Stomach smooth muscle (tissue), 2 donors: ENCODE measurements around the gene ARHGEF38.

Experiments
- H3K27ac ChIP-seq: one replicate; pipeline ENCODE4 v1.7.0; 2013; ENCODE audit warnings: mild to moderate bottlenecking, low read length, inconsistent platforms
- H3K27me3 ChIP-seq, 2 donors: one replicate each; pipeline ENCODE4 v1.7.0; 2013; ENCODE audit warnings: low read length in 2 of 2; ENCODE audit not compliant: insufficient read depth in 2 of 2, control insufficient read depth in 1 of 2
- H3K36me3 ChIP-seq, 2 donors: one replicate each; pipeline ENCODE4 v1.7.0; 2013; ENCODE audit warnings: low read length in 2 of 2; ENCODE audit not compliant: control insufficient read depth in 2 of 2, insufficient read depth in 2 of 2
- H3K4me1 ChIP-seq: one replicate; pipeline ENCODE4 v1.7.0; 2013; ENCODE audit warnings: low read length; ENCODE audit not compliant: control insufficient read depth, insufficient read depth
- H3K4me3 ChIP-seq, 2 donors: one replicate each; pipeline ENCODE4 v1.7.0; 2013; ENCODE audit warnings: low read length in 2 of 2
- H3K9ac ChIP-seq, 2 donors: one replicate each; pipeline ENCODE4 v1.7.0; 2013; ENCODE audit warnings: low read length in 2 of 2, mild to moderate bottlenecking in 1 of 2
- H3K9me3 ChIP-seq, 2 donors: one replicate each; pipeline ENCODE4 v1.7.0; 2013; ENCODE audit warnings: low read length in 2 of 2; ENCODE audit not compliant: control insufficient read depth in 2 of 2
- donor health status: healthy.
- donor health status: Pancreatic carcinoma.

ARHGEF38 gene

DNA sequence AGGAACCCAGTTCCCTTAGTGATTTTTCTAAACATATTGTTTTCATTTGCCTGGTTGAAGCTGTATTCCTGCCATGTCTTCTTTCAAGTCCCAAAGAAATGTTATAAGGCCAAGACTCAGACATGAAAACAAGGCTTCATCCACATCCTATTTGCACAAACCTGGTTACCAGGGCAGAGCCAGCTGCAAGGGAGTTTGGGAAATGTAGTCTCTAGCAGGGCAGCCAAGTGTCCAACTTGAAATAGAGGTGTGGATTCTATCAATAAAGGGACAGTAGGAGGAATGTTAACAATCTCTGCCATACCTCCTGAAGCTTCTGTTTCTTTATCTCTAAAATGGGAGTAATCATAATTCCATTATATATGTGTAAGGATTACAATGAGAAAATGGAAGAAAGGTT, 99.5 kb downstream of the ARHGEF38 start:
- Histone ChIP-seq H3K4me3 (no peak overlapping the region), H3K36me3 (no peaks in the 10 kb centered on the region), H3K27ac (no peak overlapping the region), H3K9me3 (no peaks in the 10 kb centered on the region), H3K27me3 (no peaks in the 10 kb centered on the region), H3K9ac (no peak overlapping the region), H3K4me1 (no peaks in the 10 kb centered on the region)

DNA sequence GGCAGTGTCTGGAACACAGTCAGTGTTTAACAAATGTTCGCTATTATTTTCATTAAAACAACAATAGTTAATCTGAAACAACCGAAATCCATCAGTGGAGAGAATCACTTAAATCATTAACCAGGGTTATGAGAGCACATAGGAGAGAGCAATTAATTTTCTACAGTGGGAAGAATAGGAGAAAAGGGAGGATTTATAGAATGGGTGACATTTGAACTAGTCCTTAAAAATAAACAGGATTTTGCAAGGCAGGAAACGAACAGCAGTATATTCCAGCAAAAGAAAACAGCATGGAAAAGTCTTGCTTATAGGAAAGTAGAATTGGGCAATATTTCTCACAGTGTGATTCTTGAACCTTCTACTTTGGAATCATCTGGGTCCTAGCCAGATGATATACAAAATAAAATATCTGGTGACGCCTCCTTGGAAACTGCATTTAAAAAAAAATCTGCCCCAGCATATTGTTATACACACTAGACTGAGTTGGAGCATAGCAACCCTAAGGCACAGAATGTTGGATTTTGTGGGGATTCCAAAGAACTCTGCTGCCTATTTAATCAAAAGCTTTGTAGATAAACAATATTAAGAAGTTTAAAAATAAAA, 100.0 kb downstream of the ARHGEF38 start:
- Histone ChIP-seq H3K27me3 (no peaks in the 10 kb centered on the region), H3K36me3 (no peaks in the 10 kb centered on the region), H3K9me3 (no peaks in the 10 kb centered on the region), H3K27ac (no peak overlapping the region), H3K4me1 (no peaks in the 10 kb centered on the region), H3K9ac (no peak overlapping the region), H3K4me3 (no peak overlapping the region)

GRCh38 chr4:105657117-105657765, 104.8 kb downstream of the ARHGEF38 start:
- Histone ChIP-seq H3K36me3 (no peaks in the 10 kb centered on the region), H3K27ac (no peak overlapping the region), H3K27me3 (no peaks in the 10 kb centered on the region), H3K4me3 (no peak overlapping the region), H3K9me3 (no peaks in the 10 kb centered on the region), H3K9ac (no peak overlapping the region), H3K4me1 (no peaks in the 10 kb centered on the region)

DNA sequence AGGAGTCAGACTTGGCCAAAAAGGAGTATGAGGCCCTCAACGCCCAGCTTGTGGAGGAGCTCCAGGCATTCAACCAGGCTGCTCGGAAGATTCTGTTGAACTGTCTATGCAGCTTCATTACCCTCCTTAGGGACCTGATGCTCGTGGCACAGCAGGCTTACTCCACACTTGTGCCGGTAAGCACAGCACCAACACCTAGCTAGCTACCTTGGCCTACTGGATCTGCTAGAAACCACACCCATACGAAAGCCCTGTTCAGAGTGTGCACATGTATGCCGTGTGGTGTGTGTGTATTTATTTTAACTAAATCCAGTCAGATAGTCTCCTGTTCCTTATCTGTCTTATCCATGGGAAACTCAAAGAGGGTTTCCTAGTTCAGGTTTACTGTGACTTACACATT, 106.8 kb downstream of the ARHGEF38 start:
- Histone ChIP-seq H3K36me3 (no peaks in the 10 kb centered on the region), H3K27me3 (no peaks in the 10 kb centered on the region), H3K4me1 (no peaks in the 10 kb centered on the region), H3K27ac (no peak overlapping the region), H3K9ac (no peak overlapping the region), H3K9me3 (no peaks in the 10 kb centered on the region), H3K4me3 (no peak overlapping the region)

GRCh38 chr4:105661028-105661427, 108.6 kb downstream of the ARHGEF38 start:
- H3K27me3 ChIP-seq = no peaks in the 10 kb centered on the region
- no peaks in the 10 kb centered on the region for H3K36me3 ChIP-seq
- H3K4me1 ChIP-seq = no peaks in the 10 kb centered on the region
- no peaks in the 10 kb centered on the region for H3K9me3 ChIP-seq
- H3K4me3 ChIP-seq = no peak overlapping the region
- H3K27ac ChIP-seq = no peak overlapping the region
- H3K9ac ChIP-seq = no peak overlapping the region

DNA sequence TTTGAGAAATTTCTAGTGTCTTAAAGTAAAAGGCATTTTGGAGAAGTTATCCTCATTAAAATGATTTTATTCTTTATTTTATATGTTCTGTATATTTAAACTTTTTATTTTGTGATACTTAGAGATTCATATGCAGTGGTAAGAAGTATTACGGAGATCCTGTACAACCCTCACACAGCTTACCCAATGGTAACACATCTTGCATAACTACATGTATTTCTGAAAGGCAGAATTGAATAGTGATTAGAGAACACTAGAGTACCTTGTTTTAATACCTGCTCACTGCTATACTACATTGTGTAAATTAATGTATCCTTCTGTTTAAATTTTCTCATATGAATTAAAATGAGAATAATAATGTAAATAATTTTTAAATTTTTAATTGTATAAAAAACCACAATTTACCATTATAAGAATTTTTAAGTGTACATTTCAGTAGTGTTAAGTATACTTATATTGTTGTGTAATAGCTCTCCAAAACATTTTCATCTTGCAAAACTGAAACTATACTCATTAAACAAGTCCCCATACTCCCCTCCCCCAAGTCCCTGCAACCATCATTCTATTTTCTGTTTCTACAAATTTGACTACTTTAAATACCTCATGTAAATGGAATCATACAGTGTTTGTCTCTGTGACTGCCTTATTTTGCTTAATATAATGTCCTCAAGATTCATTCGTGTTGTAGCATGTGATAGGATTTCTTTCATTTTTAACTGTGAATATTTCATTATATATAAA, 110.7 kb downstream of the ARHGEF38 start:
- Histone ChIP-seq H3K9me3 (no peaks in the 10 kb centered on the region), H3K4me1 (no peaks in the 10 kb centered on the region), H3K4me3 (no peak overlapping the region), H3K27ac (no peak overlapping the region), H3K9ac (no peak overlapping the region), H3K27me3 (no peaks in the 10 kb centered on the region), H3K36me3 (no peaks in the 10 kb centered on the region)

DNA sequence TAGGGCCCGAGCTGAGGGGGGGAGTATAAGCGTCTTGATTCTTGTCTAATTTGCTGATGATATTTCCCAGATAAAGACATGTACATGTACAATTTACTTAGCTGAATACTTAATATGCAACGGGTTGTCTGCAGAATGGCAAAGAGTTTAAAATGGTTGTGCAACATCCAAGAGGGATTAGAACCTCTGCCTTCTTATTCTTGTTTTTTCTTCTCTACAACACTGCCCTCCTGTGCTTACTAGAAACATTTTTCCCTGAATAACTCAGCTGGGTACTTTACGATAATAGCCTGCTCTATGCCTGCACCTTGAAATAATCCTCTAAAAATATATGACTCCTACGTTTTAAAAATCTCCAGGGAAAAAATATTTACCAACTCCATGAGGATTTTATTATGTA, 114.3 kb downstream of the ARHGEF38 start:
- no peaks in the 10 kb centered on the region for H3K9me3 ChIP-seq
- no peaks in the 10 kb centered on the region for H3K27me3 ChIP-seq
- no peak overlapping the region for H3K9ac ChIP-seq
- H3K4me1 ChIP-seq = no peaks in the 10 kb centered on the region
- no peaks in the 10 kb centered on the region for H3K36me3 ChIP-seq
- H3K27ac ChIP-seq = no peak overlapping the region
- H3K4me3 ChIP-seq = no peak overlapping the region

DNA sequence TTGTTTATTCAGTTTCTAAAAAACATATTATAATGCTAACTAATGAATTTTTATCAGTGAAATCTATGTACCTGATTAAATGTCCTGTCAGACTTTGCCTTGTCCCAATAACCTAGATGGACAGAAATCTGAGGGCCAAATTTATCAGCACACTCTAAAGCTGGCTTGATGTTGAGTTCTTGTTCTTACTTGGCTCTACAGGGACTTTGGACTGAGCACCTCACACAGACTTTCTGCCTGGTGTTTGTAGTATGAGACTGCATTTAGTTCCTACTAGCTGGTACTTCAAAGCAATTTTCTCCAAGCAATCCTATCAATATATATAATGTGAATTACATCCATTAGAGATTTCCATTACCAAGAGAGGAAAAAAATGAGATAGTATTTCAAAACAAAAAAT, 118.3 kb downstream of the ARHGEF38 start:
- H3K4me3 ChIP-seq = no peak overlapping the region
- no peaks in the 10 kb centered on the region for H3K4me1 ChIP-seq
- H3K9ac ChIP-seq = no peak overlapping the region
- no peaks in the 10 kb centered on the region for H3K27me3 ChIP-seq
- no peaks in the 10 kb centered on the region for H3K36me3 ChIP-seq
- H3K27ac ChIP-seq = no peak overlapping the region
- no peaks in the 10 kb centered on the region for H3K9me3 ChIP-seq

- no peak overlapping the region for H3K4me3 ChIP-seq
- no peaks in the 10 kb centered on the region for H3K27me3 ChIP-seq
- no peak overlapping the region for H3K9ac ChIP-seq
- H3K4me1 ChIP-seq = no peaks in the 10 kb centered on the region
- H3K36me3 ChIP-seq = no peaks in the 10 kb centered on the region
- H3K27ac ChIP-seq = no peak overlapping the region
- H3K9me3 ChIP-seq = no peaks in the 10 kb centered on the region
Measured at GRCh38 chr4:105671301-105671700, 118.9 kb downstream of the ARHGEF38 start.

GRCh38 chr4:105674011-105674410, 121.6 kb downstream of the ARHGEF38 start:
- H3K4me1 ChIP-seq = no peaks in the 10 kb centered on the region
- no peaks in the 10 kb centered on the region for H3K9me3 ChIP-seq
- H3K27me3 ChIP-seq = no peaks in the 10 kb centered on the region

GRCh38 chr4:105677709-105678108, 125.3 kb downstream of the ARHGEF38 start:
- H3K27ac ChIP-seq = no peak overlapping the region
- no peak overlapping the region for H3K9ac ChIP-seq
- no peaks in the 10 kb centered on the region for H3K4me1 ChIP-seq
- no peaks in the 10 kb centered on the region for H3K9me3 ChIP-seq
- peaks cover under 1 to 2% of the 10 kb centered on the region in 2 donors for H3K36me3 ChIP-seq
- no peak overlapping the region for H3K4me3 ChIP-seq
- H3K27me3 ChIP-seq = no peaks in the 10 kb centered on the region

More at GRCh38 chr4:105674011-105674410, 121.6 kb downstream of the ARHGEF38 start:
- Histone ChIP-seq H3K4me3 (no peak overlapping the region), H3K9ac (no peak overlapping the region), H3K27ac (no peak overlapping the region), H3K36me3 (no peaks in the 10 kb centered on the region)
